Measurements from ENCODE around the gene GALNT12. TPM values are rescaled to one million over a fixed set of nuclear protein-coding genes. Genes with fewer than 3 reads are reported as not detected.

The GALNT12 gene
- polyA plus RNA-seq, 1 donor, result 9.2 TPM

Other genes starting within 250 kb of the GALNT12 start
- gene GABBR2, start 98.7 kb upstream of the GALNT12 start, polyA plus RNA-seq (ENCODE audit: insufficient read length), result 6.3 TPM
- gene ANKS6, start 11.1 kb upstream of the GALNT12 start, polyA plus RNA-seq (ENCODE audit: insufficient read length), result 30.6 TPM
- gene COL15A1, start 136.2 kb downstream of the GALNT12 start, polyA plus RNA-seq (ENCODE audit: insufficient read length), result 21.6 TPM

Measured in left kidney (tissue), 1 donor.